Kidney glomerular epithelial cell (primary cell): ENCODE data around the gene ZC3HAV1L.
"Not testable (repeated sequence)": the region's sequence is repeated elsewhere in the genome, so short reads cannot be mapped to it uniquely, and the experiment has no call there.

Experiments used
- DNase-seq: peaks from one replicate; lab custom pipeline; 2025; lab: John Stamatoyannopoulos, UW

The ZC3HAV1L gene

GRCh38 chr7:139054101-139054500 lies 18.3 kb upstream of the ZC3HAV1L start:
- DNase-seq, result no peak

DNA sequence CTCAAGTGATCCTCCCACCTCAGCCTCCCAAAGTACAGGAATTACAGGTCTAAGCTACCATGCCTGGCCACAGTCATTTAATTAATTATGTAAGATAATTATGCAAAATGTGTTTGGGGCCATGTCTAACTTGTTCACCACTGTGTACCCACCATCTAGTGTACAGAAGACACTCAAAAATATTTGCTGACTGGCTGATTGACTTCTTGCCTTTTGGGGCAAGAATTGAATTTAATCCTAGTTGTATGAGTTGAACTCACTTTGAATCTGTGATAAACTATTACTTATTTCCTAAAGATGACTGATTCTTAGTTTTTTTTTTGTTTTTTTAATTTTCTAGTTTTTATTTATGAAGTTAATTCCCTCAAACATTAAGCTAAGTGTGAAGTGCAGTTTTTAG lies 15.8 kb upstream of the ZC3HAV1L start:
- DNase-seq, result no peak

DNA sequence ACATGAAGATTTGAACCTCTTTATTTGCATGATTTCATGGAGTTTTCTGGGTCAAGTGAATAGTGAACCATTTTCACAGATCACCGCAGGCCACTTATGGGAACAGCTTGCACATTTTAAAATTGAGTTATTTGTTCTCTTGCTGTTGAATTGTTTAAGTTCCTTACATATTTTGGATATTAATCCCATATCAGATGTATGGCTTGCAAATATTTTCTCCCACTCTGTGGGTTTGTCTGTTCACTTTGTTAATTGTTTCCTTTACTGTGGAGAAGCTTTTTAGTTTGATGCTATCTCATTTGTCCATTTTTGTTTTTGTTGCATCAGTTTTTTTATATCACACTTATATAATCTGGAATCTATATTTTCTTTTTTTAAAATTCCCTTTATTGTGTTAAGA lies 14.1 kb upstream of the ZC3HAV1L start:
- no peak for DNase-seq

DNA sequence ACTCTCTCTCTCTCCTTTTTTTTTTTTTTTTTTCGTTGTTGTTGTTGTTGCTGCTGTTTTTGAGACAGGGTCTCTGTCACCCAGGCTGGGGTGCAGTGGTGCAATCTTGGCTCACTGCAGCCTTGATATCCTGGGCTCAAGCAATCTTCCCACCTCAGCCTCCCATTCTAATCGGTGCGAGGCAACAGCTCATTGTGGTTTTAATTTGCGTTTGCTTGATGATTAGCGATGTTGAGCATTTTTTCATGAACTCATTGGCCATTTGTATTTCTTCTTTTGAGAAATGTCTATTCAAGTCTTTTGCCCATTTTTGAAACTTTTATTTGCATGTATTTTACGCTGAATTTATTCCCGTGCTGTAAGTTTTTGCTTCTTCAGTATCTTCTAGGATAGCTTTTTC lies 13.3 kb upstream of the ZC3HAV1L start:
- no peak for DNase-seq

DNA sequence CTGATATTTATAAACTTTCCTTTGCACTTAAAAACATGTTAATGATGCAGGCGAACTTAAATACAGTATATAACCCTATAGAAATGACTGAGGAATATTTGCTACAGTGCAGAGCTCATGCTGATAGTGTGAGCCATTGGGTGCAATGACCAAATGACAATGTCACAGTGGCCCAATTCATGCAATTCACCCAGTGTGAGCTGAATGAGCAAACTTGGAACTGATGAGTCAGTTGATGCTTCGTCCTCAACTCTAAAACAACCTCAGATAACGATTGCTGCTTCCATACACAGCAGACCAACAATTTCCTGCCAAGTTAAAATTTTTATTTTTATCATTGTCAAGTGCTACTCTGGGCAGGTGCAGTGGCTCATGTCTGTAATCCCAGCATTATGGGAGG lies 12.1 kb upstream of the ZC3HAV1L start:
- DNase-seq, result no peak

DNA sequence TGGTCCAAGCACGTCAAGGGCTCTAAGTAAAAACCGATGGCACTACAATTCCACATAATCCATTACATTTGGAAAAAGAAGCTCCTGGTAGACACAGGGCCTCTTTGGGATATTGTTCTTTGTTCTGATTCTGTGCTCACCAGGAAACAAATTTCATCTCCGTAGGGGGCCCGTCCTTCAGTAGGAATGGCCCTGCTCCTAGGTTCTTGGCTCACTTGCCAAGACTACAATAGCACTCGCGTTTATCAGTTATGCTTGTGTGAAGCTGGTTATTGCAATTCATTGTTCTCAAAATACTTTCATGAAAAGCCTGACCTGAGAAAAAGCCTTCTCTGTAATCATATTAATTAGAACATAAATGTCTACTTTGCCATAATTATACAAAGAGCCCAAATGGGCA lies 10.3 kb upstream of the ZC3HAV1L start:
- DNase-seq, result no peak

DNA sequence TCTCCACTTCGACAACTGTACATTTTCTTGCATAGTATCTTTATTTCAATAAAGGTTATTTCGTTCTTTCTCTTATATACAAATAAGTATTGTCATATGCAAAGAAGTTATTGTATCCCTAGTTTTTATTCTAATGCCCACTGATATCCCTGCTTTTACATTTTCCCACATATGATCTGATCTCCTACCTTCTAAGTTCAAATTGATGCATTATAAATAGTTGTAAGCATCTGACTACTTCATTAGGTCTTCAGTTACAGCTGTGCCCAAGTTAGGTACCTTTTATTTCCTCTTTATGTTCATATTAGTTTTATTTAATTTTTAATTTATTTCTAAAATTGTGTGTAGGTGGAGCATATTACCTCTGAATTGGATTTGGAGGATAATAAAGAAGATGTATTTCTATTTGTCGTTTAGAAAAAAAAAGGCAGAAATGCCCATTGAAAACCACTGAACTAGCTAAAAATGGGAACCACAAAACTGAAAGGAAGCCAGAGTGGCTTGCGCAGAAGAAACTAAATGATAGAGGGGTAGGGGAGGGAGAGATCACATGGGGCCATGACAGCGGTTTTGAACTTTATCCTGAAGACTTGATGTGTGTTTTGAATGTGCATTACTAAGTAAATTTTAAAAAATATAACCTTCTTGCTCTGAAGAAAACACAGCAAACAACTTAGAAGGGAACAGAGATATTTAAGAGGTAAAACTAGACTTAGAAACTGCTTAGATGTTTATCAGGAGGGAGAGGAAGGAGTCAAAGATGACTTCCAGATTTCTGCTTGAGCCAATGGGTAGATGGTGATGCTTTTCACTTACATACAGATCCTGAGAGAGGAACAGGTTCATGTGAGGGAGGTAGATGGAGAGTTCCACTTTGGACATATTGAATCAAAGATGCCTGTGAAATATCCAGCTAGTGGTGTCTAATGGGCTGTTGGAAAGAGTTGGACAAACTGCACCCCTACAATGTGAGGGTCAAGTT lies 9.3 kb upstream of the ZC3HAV1L start:
- DNase-seq, result no peak

- no peak for DNase-seq
These were observed 8.3 kb upstream of the ZC3HAV1L start for GRCh38 chr7:139043823-139044812.

GRCh38 chr7:139041378-139042085 lies 5.7 kb upstream of the ZC3HAV1L start:
- DNase-seq, result no peak

GRCh38 chr7:139038691-139039090 lies 2.8 kb upstream of the ZC3HAV1L start:
- no peak for DNase-seq

DNA sequence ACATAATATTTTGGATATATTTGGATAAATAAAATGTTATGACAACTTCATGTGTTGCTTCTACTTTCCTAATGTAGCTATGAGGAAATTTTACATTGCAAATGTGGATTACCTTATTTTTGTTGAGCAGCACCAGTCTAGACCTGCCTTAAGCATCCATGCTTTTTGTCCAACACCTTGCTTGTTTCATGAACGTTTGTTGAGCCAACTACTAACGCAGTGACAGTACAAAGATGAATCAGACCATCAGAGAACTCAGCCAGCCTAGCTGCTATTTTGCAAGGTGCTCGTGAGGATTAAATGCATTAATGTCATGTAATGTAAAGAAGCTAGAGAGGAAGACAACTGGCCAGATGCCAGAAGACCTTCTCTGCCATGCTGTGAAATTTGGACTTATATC lies 1.1 kb upstream of the ZC3HAV1L start:
- no peak for DNase-seq

GRCh38 chr7:139034855-139035585 lies 822 bp downstream of the ZC3HAV1L start:
- DNase-seq, result no peak

DNA sequence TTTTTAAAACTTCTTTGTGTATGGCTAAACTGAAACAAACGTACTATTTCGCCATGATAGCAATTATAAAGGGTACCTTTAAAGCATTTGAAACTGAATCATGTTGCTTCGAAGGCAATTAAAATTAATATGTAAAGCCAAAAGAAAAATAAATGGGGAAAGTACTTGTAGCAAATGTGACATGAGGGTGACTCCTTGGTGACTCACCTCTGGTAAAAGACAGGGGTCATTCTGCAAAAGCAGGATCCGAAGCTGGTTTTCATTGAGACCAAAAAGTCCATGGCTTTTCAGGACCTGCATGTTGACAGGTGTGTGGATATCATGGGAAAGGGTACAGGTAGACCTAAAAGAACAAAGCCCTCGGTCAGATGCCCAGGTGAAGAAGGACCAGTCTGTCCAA lies 1.5 kb downstream of the ZC3HAV1L start:
- DNase-seq, result peak; percentile 3

DNA sequence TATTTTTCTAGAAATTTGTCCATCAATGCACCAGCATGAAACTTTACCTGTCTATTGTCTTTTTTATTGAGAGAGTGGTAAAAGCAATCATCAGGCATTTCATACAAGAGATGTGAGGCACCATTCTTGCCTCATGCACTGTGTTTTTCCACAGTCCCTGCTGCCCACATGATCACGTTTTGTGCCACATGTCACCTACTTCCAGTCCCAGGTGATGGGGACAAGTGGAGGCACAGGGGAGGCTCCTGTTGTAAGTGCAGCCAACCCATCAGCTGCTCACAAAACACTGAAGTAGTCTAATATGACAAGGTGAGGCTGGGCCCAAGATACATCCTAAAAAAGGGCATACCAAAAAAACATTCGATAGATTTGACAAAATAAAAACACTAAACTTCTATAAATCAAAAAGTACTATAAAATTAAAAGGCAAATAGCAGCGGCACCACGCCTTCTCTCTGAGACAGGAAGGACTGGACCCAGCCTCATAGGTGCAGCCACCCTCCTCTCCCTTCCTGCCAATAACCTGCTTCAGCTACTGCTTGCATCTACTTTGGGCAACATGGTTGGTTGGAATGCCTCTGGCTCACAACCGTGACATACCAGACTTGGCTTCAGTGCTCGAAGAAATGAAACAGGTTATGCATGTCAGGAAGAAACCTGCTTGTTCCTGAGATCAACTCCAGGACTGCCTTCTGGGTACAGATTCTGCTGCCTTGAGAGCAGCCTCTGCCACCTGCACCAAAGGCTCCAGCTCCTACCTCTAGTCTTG lies 2.3 kb downstream of the ZC3HAV1L start:
- peak; percentile 72 for DNase-seq

DNA sequence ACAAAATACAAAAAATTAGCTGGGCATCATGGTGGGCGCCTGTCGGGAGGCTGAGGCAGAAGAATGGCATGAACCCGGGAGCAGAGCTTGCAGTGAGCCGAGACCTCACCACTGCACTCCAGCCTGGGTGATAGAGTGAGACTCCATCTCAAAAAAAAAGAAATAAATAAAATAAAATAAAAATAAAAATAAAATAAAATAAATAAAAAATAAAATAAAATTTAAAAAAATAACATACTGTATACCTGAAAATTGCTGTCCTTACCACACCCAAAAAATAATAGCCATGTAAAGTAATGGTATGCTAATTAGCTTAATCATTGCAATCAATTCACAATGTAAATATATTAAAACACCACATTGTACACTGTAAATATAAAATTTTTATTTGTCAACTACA lies 3.4 kb downstream of the ZC3HAV1L start:
- DNase-seq, result no peak

DNA sequence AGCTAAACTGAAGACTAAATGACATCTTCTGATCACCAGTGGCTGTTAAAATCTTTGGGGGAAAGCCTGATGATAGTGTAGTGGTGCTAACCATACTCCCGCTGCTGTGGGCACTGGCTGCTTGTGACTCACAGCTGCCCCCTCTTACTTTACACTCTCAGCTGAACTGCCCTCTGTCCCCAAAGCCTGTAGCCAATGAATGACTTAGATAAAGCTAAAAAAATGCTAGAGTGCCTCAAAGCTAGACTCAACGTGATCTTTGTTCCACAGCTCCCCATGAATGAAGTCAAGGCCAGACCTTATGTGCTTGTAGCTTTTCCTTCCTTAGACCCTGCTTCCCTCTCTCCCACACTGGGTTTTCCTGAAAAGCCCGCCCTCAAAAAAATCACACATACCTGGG lies 6.5 kb downstream of the ZC3HAV1L start:
- DNase-seq, result no peak

DNA sequence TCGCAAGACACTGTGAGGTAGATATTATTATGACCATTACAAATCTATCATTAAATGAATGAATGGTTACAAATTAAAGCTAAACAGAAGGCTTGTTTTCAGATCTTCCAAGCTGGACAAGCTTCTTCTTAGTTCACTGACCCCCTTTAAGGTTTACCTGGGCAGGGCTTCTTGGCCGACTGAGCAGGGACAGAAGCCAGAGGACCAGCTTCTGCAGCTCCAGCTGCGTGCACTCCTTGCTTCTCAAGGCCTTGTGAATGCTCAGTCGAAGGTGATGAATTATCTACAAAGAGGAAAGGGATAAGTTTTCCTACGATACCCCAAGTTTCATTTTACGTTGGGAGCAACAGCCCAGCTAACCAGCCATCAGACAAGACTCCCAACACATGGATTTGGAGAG lies 9.3 kb downstream of the ZC3HAV1L start:
- no peak for DNase-seq

- not testable (repeated sequence) for DNase-seq
These were observed 10.0 kb downstream of the ZC3HAV1L start for GRCh38 chr7:139025861-139026260.

GRCh38 chr7:139023076-139023475 lies 12.8 kb downstream of the ZC3HAV1L start:
- no peak for DNase-seq

GRCh38 chr7:139022286-139022685 lies 13.6 kb downstream of the ZC3HAV1L start:
- no peak for DNase-seq

GRCh38 chr7:139018910-139019309 lies 16.9 kb downstream of the ZC3HAV1L start:
- no peak for DNase-seq
